ENCODE measurements around the gene ABLIM2.

The ABLIM2 gene

GRCh38 chr4:8117278-8117682 lies 41.3 kb downstream of the ABLIM2 start:
- DNase-seq: no peak

- DNase-seq: no peak
Measured at GRCh38 chr4:8115916-8116315, 42.7 kb downstream of the ABLIM2 start.

GRCh38 chr4:8115203-8115520 lies 43.5 kb downstream of the ABLIM2 start:
- DNase-seq: no peak

- DNase-seq: no peak
Measured at GRCh38 chr4:8114456-8115202, 44.0 kb downstream of the ABLIM2 start.

GRCh38 chr4:8113611-8114377 lies 44.8 kb downstream of the ABLIM2 start:
- DNase-seq: no peak

GRCh38 chr4:8112672-8113071 lies 45.9 kb downstream of the ABLIM2 start:
- no peak for DNase-seq

- no peak for DNase-seq
Measured at GRCh38 chr4:8112036-8112576, 46.5 kb downstream of the ABLIM2 start.

GRCh38 chr4:8110071-8110986 lies 48.3 kb downstream of the ABLIM2 start:
- DNase-seq: no peak

- DNase-seq: no peak
Measured at GRCh38 chr4:8109406-8110065, 49.1 kb downstream of the ABLIM2 start.

- DNase-seq: no peak
Measured at GRCh38 chr4:8108991-8109390, 49.6 kb downstream of the ABLIM2 start.

- DNase-seq: no peak
Measured at GRCh38 chr4:8108261-8108660, 50.4 kb downstream of the ABLIM2 start.

- no peak for DNase-seq
Measured at GRCh38 chr4:8107146-8107657, 51.4 kb downstream of the ABLIM2 start.

GRCh38 chr4:8106451-8107025 lies 52.1 kb downstream of the ABLIM2 start:
- no peak for DNase-seq

GRCh38 chr4:8105306-8106100 lies 53.1 kb downstream of the ABLIM2 start:
- DNase-seq: no peak

- DNase-seq: no peak
Measured at GRCh38 chr4:8104491-8105305, 53.9 kb downstream of the ABLIM2 start.

GRCh38 chr4:8103421-8104390 lies 54.9 kb downstream of the ABLIM2 start:
- DNase-seq: no peak

- DNase-seq: no peak
Measured at GRCh38 chr4:8102831-8103230, 55.8 kb downstream of the ABLIM2 start.

GRCh38 chr4:8102076-8102355 lies 56.6 kb downstream of the ABLIM2 start:
- no peak for DNase-seq
